Measurements from ENCODE around the gene FDXR. TPM values are rescaled to one million over a fixed set of nuclear protein-coding genes. Genes with fewer than 3 reads are reported as not detected.

FDXR gene
- total RNA-seq, 4 donors from 2014 or later, result 1.1 to 8.3 (median 6.0) TPM

DNA sequence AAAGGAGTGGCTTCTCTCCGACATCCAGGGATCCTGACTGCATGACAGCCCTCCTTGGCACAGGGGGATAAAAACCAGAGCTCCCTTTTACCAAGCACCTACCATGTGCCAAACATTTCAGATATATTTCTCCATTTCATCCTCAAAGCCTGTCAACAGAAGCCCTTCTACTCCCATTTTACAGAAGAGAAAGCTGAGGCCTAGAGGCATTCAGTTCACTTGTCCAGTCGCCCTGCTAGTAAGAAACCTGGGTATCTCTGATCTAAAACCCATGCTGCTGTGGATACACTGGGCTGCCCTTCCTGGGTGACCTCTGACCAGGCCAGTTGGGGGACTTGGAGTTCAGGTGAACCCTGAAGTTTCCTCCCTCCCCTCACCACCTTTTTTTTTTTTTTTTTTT, 5.9 kb upstream of the FDXR start:
- TF ChIP-seq, protein P1, sequence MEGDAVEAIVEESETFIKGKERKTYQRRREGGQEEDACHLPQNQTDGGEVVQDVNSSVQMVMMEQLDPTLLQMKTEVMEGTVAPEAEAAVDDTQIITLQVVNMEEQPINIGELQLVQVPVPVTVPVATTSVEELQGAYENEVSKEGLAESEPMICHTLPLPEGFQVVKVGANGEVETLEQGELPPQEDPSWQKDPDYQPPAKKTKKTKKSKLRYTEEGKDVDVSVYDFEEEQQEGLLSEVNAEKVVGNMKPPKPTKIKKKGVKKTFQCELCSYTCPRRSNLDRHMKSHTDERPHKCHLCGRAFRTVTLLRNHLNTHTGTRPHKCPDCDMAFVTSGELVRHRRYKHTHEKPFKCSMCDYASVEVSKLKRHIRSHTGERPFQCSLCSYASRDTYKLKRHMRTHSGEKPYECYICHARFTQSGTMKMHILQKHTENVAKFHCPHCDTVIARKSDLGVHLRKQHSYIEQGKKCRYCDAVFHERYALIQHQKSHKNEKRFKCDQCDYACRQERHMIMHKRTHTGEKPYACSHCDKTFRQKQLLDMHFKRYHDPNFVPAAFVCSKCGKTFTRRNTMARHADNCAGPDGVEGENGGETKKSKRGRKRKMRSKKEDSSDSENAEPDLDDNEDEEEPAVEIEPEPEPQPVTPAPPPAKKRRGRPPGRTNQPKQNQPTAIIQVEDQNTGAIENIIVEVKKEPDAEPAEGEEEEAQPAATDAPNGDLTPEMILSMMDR (IDR thresholded peaks at IDR 0.05; ENCODE audit: low read depth), result no peak

DNA sequence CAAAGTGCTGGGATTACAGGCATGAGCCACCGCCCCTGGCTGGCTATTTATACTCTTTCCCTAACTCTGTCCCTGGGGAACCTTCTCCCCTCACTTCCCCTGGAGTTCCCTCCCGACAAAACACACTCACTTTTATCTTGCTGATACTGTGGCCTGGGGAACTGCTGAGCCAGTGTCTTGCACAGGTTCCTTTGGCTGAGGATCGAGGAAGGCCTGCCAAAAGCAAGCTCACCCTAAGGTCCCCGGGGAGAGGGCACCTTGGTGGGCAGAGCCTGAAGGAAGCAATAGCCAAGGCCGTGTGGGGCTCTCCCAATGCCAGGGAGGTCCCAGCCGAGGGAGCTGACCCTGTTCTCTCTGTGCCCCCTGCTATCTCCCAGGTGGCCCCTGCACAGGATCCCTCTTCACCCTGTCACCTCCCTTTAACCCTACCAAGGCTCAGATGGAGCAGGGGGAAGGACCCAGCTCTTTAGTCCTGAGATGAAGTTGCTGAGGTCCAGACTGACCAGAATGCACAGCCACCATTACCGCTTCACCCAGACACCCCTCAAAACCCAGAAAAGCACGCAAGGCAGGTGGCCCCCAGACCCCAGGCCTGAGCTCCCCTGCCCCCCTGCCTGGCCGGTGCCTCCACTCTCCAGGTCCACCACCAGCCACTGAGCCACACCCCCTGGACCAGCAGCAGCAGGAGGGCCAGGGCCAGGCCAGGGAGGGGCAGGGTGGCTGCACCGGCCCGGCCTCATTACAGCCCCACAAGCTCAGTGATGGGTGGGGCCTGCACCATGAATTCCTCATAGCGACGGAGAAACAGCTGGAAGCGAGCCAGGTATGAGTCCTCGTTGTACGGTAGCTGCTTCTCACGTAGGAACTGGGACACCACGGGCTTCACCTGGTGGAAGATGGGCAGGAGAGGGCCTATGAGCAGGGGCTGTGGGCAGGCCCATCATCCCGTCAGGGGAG, 5.1 kb upstream of the FDXR start:
- TF ChIP-seq, protein P1 (IDR thresholded peaks at IDR 0.05; ENCODE audit: low read depth), result no peak

DNA sequence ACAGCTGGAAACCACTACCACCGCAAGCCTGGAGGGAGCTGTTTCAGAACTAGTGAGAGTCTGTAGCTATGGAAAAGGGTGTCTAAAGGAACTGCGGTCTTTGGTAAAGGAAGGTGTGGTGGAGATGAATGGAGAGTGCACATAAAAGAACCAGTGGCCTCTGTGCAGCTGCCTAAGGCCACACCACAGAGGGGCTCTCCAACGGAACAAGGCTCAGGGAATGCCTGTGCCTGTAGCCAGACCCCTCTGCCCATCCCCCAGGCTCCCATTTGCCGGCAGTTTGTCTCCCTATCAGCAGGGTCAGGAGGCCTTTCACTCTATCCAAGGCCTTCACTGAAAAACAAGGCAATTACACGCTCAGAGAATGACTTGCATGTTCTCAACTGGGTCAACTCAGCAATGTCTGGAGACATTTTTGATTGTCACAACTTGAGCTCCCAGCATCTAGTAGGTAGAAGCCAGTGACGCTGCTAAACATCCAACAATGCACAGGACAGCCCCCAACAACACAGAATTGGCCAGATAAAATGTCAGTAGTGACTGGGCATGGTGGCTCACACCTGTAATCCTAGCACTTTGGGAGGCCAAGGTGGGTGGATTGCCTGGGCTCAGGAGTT, 3.3 kb upstream of the FDXR start:
- TF ChIP-seq, protein P1 (IDR thresholded peaks at IDR 0.05; ENCODE audit: low read depth), result no peak

DNA sequence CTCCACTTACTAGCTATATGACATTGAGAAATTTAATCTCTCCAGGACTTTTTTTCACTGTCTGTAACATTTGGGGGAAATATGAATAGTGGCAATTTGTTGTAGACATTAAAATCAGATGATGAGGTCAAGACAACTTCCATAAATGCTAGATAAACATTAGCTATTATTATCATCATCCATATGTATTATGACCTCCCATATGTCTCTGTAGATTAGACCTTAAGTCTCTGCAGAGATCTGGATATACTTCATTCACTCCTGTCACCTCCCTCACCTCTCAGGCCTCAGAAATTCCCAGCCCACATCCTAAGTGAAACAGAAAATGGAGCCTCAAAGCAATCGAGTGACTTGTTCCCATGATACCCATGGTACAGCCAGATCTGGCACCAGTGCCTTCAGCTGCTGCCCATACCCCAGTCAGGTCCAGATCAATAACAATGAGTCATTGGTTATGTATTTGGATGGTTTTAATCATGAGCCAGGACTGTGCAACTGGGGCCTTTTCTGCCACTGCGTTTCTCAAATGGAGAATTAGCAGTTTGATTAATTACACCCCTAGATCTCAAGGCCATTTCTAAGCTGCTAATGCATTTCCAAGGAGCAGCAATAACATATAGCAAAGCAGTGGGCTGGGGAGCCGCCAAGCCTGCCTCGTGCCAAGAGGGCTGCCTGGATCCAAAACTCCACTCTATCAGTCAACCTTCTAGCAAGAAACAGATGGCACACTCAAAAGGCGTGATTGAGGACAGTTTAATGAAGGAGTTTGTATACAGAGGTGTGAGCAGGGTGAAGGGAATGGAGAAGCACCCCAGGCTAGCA, 2.6 kb upstream of the FDXR start:
- TF ChIP-seq, protein P1 (IDR thresholded peaks at IDR 0.05; ENCODE audit: low read depth), result no peak

DNA sequence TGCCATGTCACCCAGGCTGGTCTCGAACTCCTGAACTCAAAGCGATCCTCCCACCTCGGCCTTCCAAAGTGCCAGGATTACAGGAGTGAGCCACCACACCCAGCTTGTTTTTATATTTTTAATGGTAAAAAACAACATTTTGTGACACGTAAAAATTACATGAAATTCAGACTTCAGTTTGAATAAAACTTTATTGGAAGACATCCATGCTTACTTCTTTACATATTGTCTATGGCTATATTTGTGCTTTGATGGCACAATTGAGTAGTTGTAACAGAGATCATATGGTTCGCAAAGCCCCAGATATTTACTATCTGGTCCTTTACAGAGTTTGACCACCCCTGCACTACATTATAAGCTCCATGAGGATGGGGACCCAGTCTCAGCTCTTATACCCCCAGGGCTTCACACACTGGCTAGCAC, 1.8 kb upstream of the FDXR start:
- TF ChIP-seq, protein P1 (IDR thresholded peaks at IDR 0.05; ENCODE audit: low read depth), result no peak

DNA sequence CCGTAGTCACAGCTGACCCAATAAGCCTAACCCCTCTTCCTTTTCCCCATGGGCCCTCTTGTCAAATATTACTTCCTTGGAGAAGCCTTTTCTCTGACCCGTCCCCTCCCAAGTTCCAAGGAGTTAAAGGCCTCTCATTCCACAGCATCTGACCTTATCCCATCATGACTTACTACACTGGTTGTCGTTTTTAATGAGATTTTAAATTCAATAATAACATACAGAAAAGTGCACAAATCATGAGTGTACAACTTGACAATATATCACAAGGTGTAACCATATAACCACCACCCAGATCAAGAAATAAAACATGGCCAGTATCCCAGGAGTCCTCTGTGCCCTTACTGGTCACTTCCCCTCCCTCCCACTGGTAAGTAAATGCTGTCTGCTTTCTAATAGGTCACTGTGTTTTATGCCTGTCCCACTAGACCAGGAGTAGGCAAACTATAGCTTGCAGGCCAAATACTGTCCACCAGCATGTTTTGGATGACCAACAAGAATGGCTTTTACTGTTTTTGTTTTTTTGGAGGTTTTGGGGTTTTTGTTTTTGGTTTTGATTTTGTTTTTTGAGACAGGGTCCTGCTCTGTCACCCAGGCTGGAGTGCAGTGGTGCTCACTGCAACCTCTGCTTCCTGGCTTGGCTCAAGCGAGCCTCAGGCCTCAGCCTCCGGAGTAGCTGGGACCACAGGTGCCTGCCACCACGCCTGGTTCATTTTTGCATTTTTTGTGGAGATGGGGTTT, 1.2 kb upstream of the FDXR start:
- TF ChIP-seq, protein P1 (IDR thresholded peaks at IDR 0.05; ENCODE audit: low read depth), result no peak
